Kidney epithelial cell (primary cell): ENCODE results near the gene SPATA21. TPM values are rescaled to one million over a fixed set of nuclear protein-coding genes. Genes with fewer than 3 reads are reported as not detected.
A peak's percentile ranks its signal among the peaks of the same experiment; 100 is the strongest.

Experiments used
- DNase-seq: peaks from one replicate; pipeline ENCODE4 v3.0.0-alpha.2; 2010; ENCODE audit warnings: low read depth
- H3K27me3 ChIP-seq: 2 replicates; pipeline ENCODE4 v1.6.0; 2011; ENCODE audit warnings: low read length; ENCODE audit not compliant: control insufficient read depth, insufficient read depth
- H3K36me3 ChIP-seq: 2 replicates; pipeline ENCODE4 v1.5.1; 2011; ENCODE audit warnings: low read length; ENCODE audit not compliant: control insufficient read depth, insufficient read depth
- H3K4me3 ChIP-seq: 2 replicates; pipeline ENCODE4 v1.5.1; 2011; ENCODE audit warnings: low read depth, mild to moderate bottlenecking, control low read depth, low read length
- total RNA-seq: library from RNA; depleted of rRNA; stranded (reverse); fragments of >200 nt; gene quantifications from 2 replicates; pipeline ENCODE4 v1.2.3, GENCODE V29; 2015
- TF ChIP-seq, protein P1 (sequence below): IDR thresholded peaks from 2 replicates; pipeline ENCODE4 v1.5.1; 2011; ENCODE audit warnings: mild to moderate bottlenecking, moderate library complexity, low read length, control low read depth, inconsistent platforms; ENCODE audit not compliant: insufficient read depth, poor library complexity, severe bottlenecking

Gene SPATA21
- total RNA-seq, 1 donor from 2014 or later, result not detected

DNA sequence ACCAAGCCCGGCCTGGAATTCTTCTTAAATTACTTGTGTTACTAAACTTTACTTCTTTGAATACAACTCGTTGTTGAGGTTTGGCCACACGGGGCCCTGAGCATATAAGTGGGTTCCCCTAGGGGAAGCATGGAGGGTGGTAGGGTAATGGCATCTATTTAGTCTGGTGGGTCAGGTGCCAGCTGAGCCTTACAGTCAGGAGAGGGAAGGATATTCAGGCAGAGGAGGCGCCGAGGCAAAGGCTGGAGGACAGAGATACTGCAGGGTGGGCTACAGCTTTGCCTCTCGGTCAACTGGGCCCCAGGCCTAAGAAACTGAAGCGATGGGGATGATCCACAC, 2.9 kb upstream of the SPATA21 start:
- Histone ChIP-seq H3K4me3 (peak overlapping the region; percentile 97), H3K36me3 (peaks cover 3% of the 10 kb centered on the region), H3K27me3 (no peaks in the 10 kb centered on the region)
- TF ChIP-seq, protein P1, sequence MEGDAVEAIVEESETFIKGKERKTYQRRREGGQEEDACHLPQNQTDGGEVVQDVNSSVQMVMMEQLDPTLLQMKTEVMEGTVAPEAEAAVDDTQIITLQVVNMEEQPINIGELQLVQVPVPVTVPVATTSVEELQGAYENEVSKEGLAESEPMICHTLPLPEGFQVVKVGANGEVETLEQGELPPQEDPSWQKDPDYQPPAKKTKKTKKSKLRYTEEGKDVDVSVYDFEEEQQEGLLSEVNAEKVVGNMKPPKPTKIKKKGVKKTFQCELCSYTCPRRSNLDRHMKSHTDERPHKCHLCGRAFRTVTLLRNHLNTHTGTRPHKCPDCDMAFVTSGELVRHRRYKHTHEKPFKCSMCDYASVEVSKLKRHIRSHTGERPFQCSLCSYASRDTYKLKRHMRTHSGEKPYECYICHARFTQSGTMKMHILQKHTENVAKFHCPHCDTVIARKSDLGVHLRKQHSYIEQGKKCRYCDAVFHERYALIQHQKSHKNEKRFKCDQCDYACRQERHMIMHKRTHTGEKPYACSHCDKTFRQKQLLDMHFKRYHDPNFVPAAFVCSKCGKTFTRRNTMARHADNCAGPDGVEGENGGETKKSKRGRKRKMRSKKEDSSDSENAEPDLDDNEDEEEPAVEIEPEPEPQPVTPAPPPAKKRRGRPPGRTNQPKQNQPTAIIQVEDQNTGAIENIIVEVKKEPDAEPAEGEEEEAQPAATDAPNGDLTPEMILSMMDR, result no peak
- no peak for DNase-seq

DNA sequence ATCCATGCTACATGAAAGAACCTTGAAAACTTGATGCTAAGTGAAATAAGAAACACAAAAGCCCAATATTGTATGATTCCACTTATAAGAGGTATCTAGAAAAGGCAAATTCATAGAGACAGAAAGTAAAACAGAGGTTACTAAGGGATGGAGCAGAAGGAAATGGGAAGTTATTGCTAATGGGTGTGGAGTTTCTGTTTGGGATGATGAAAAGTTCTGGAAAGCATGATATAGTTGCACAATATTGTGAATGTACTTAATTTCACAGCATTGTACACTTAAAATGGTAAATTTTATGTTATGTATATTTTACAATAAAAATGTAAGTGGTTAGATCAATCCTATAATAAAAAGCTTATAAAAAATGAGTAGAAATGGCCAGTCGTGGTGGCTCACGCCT, 1.7 kb upstream of the SPATA21 start:
- Histone ChIP-seq H3K4me3 (no peak overlapping the region), H3K36me3 (peaks cover under 1% of the 10 kb centered on the region), H3K27me3 (no peaks in the 10 kb centered on the region)
- DNase-seq, result no peak
- TF ChIP-seq, protein P1, result no peak

- no peak for DNase-seq
- TF ChIP-seq, protein P1, result no peak
- H3K27me3 ChIP-seq, result no peaks in the 10 kb centered on the region
- H3K36me3 ChIP-seq, result no peaks in the 10 kb centered on the region
- no peak overlapping the region for H3K4me3 ChIP-seq
Observed at GRCh38 chr1:16438516-16438915, 1.3 kb upstream of the SPATA21 start.

DNA sequence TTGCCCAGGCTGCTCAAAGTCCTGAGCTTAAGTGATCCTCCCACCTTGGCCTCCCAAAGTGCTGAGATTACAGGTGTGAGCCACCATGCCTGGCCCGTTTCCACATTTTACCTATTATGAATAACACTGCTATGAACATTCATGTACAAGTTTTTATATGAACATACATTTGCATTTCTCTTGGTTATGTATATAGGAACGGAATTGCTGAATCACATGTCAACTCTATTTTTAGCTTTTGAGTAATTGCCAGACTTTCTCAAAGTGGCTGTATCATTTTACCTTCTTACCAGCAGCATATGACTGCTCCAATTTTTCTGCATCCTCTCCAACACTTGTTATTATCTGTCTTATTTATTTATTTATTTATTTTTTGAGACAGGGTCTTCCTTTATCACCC, 2.7 kb downstream of the SPATA21 start:
- Histone ChIP-seq H3K4me3 (no peak overlapping the region), H3K27me3 (no peaks in the 10 kb centered on the region), H3K36me3 (no peaks in the 10 kb centered on the region)
- TF ChIP-seq, protein P1, result no peak
- no peak for DNase-seq

- H3K36me3 ChIP-seq, result no peaks in the 10 kb centered on the region
- no peaks in the 10 kb centered on the region for H3K27me3 ChIP-seq
- no peak overlapping the region for H3K4me3 ChIP-seq
- TF ChIP-seq, protein P1, result no peak
- DNase-seq, result no peak
Observed at GRCh38 chr1:16434007-16434406, 3.2 kb downstream of the SPATA21 start.

- no peak overlapping the region for H3K4me3 ChIP-seq
- TF ChIP-seq, protein P1, result no peak
- no peaks in the 10 kb centered on the region for H3K36me3 ChIP-seq
- no peak for DNase-seq
- H3K27me3 ChIP-seq, result no peaks in the 10 kb centered on the region
Observed at GRCh38 chr1:16433030-16433429, 4.2 kb downstream of the SPATA21 start.
